GM19463 (cell line): ENCODE measurements around the gene AGPAT3.
"Not testable (repeated sequence)": the region's sequence is repeated elsewhere in the genome, so short reads cannot be mapped to it uniquely, and the experiment has no call there.

Experiments
- ATAC-seq: cut with Tn5 transposase; IDR thresholded peaks from one replicate; pipeline ENCODE4 v1.9.1; 2021; ENCODE audit warnings: mild to moderate bottlenecking, moderate library complexity; ENCODE audit not compliant: unreplicated experiment

The AGPAT3 gene

GRCh38 chr21:43834146-43834905 lies 30.7 kb upstream of the AGPAT3 start:
- ATAC-seq, result no peak

DNA sequence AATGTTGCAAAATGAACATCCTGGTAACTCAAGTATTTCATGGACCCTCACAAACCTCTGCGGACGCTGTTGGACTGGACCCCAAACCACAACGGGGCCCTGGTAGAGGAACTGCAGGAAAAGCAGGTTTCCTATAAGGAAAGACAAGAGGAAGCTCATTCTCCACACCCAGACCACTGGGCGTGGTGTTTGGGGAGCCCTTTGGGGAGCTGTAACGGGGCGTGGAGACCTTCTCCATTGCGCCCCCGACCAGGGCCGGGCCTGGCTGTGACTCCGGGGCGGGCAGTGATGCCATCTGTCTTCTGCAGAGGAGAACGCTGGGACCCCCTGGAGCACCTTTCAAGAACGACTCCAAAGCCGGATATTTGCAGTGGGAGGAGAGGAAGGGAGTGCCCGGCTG lies 30.0 kb upstream of the AGPAT3 start:
- ATAC-seq, result no peak

DNA sequence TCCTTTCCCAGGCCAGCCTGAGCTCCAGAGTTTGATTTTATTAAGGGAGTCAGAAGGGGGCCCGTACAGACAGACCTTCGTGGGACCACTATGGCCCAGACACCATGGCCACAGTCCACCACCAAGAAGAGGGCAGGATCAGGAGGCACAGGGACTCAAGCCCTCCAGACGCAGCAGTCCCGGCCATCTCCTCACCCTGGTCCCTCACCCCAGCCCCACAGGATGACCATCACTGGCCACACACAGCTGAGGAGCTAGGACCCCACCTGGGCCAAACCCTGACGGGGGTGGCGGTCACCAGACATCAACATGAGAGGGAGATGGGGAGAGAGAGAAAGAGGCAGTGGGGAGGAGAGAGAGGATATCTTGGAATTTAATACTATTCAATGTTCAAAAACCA lies 29.2 kb upstream of the AGPAT3 start:
- no peak for ATAC-seq

DNA sequence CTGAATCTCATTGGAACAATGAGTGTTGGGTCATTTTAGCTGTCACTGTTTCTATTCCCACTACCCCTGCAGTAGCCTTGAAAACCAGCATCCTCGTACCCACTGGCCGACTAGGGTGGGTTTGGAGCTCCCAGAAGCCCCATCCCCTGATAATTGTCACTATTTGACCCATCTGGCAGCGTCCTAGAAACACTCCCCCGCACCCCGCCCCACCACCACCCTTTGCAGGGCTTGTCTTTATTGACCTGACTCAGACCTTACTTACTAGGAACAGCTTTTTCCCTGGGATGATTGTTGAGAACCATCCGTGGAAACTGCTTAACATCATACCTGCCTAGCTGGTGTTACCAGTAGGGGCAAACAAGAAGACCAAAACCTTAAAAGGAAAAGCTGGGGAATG lies 28.4 kb upstream of the AGPAT3 start:
- no peak for ATAC-seq

- no peak for ATAC-seq
Measured at GRCh38 chr21:43840259-43840658, 24.8 kb upstream of the AGPAT3 start.

- ATAC-seq, result no peak
Measured at GRCh38 chr21:43842742-43843141, 22.3 kb upstream of the AGPAT3 start.

DNA sequence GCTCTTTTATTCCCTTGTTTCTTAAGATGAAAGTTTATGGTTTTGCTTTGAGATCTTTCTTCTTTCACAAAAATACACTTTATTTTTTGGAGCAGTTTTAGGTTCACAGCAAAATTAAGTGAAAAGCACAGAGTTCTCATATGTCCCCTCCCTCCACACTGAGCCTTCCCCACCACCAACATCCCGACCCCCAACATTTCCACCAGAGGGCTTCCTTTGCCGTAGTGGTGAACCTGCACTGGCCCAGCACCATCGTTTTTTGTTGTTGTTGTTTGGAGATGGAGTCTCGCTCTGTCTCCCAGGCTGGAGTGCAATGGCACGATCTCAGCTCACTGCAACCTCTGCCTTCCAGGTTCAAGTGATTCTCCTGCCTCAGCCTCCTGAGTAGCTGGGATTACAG lies 20.1 kb upstream of the AGPAT3 start:
- not testable (repeated sequence) for ATAC-seq

DNA sequence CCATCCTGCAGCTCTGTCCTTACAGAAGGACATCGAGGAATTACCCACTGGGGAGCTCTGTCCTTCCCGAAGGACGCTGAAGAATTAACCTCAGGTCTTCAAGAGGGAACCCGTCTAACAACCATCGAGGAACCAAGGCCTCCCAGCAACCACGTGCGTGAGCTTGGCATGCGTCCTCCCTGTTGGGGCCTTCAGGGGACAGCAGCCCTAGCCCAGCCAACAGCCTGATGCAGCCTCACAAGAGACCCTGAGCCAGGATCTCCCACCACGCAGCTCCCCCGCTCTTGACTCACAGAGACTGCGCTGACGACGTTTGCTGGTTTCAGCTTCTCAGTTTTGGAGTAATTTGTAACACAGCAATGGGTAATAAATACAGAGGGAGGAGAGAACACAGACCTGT lies 19.6 kb upstream of the AGPAT3 start:
- no peak for ATAC-seq

DNA sequence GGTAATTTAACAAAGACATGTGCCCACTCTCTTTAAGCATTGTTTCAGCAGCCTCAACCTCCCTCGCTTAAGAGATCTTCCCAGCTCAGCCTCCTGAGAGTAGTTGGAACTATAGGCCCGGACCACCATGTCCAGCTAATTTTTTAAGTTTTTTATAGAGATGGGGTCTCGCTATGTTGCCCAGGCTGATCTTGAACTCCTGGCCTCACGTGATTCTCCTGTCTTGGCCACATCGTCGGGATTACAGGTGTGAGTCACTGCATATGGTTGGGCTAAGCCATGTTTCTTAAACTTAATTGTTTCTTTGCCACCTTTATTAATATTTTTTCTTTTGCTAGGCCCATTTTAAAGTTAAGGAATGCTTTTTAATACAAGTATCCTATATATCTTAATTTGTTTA lies 18.6 kb upstream of the AGPAT3 start:
- no peak for ATAC-seq

DNA sequence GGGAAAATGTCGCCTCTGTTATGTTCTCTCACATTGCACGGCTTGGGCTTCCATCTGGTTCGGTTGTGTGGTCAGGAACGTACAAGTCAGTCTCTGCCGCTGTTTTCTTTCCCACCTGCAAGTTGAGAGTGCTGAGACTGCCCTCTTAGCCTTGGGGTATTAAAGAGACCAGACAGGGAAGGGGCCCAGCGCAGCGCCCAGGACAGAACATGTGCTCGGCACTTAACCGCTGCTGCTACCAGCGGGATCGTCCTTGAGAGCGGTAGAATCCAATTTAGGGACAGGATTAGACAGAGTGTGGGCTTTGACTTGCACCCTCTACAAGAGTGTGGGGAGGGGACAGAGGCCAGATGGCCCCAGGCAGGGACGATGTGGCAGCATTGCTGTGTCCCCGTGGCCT lies 17.7 kb upstream of the AGPAT3 start:
- ATAC-seq, result no peak

DNA sequence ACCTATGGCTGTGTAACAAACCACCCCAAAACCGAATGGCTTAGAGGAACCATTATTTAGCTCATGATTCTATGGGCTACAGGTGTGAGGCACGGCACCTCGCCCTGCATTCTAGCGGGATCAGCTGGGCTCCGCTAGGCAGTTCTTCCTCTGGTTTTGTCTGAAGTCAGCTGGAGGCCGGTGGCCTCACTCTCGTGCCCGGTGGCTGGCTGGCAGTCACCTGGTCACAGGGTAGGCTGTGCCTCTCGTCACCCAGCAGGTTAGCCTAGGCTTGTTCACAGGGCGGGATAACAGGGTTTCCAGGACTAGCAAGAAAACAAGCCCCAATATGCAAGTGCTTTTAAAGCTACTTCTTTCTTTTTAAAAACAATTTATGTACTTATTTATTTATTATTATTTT lies 16.3 kb upstream of the AGPAT3 start:
- no peak for ATAC-seq

- ATAC-seq, result no peak
Measured at GRCh38 chr21:43849532-43850299, 15.3 kb upstream of the AGPAT3 start.

DNA sequence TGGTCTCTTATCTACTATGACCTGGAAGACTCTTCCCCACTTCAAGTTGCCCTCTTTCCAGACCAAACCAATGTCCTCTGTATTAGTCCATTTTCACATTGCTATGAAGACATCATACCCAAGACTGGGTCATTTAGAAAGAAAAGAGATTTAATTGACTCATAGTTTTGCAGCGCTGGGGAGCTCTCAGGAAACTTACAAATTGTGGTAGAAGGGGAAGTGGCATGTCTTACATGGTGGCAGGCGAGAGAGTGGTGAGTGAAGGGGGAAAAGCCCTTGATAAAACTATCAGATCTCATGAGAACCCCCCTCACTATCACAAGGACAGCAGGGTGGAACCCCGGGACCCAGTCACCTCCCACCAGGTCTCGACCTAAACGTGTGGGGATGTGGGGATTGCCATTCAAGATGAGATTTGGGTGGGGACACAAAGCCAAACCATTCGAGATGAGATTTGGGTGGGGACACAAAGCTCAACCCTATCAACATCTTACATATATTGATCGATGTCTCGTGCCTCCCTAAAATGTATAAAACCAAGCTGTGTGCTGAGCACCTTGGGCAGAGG lies 14.2 kb upstream of the AGPAT3 start:
- no peak for ATAC-seq

- ATAC-seq, result no peak
Measured at GRCh38 chr21:43851593-43851992, 13.4 kb upstream of the AGPAT3 start.

- no peak for ATAC-seq
Measured at GRCh38 chr21:43853851-43854772, 10.9 kb upstream of the AGPAT3 start.

- peak; percentile 77 for ATAC-seq
Measured at GRCh38 chr21:43854773-43855633, 10.0 kb upstream of the AGPAT3 start.

GRCh38 chr21:43855955-43856354 lies 9.1 kb upstream of the AGPAT3 start:
- no peak for ATAC-seq

GRCh38 chr21:43858806-43859648 lies 6.0 kb upstream of the AGPAT3 start:
- ATAC-seq, result no peak

GRCh38 chr21:43859747-43860214 lies 5.2 kb upstream of the AGPAT3 start:
- no peak for ATAC-seq
